Stimulated activated naive CD4-positive, alpha-beta T cell (primary cell): ENCODE data around the gene CEBPZOS.

Experiments used
- DNase-seq, 6 experiments: peaks; one replicate each; lab custom pipeline; 2025; lab: John Stamatoyannopoulos, UW

CEBPZOS gene

GRCh38 chr2:37232131-37232933, 36.0 kb downstream of the CEBPZOS start:
- DNase-seq: peak in 1 of 6 experiments; percentile 26

- DNase-seq: peak in 2 of 6 experiments; percentile 25 to 38
These were observed 47.1 kb downstream of the CEBPZOS start for GRCh38 chr2:37243435-37243834.

- peak in 1 of 6 experiments; percentile 7 for DNase-seq
These were observed 47.7 kb downstream of the CEBPZOS start for GRCh38 chr2:37244017-37244416.

- DNase-seq: no peak
These were observed 48.5 kb downstream of the CEBPZOS start for GRCh38 chr2:37244755-37245154.

- no peak for DNase-seq
These were observed 49.9 kb downstream of the CEBPZOS start for GRCh38 chr2:37246205-37246604.

- DNase-seq: no peak
These were observed 54.8 kb downstream of the CEBPZOS start for GRCh38 chr2:37250869-37251740.
